HK-2 (cell line): Measurements from ENCODE around the gene UBXN11.

Experiments
- DNase-seq: peaks from one replicate; pipeline ENCODE4 v3.0.0-alpha.2; 2018; ENCODE audit not compliant: unreplicated experiment

Gene UBXN11

GRCh38 chr1:26306290-26307229 is at the start of gene UBXN11:
UBXN11 (minus strand) TSS chr1:26306636; CDS start chr1:26302883, 3,753 bp downstream.
- peak; percentile 94 for DNase-seq

- no peak for DNase-seq
These were observed 49.7 kb upstream of the UBXN11 start for GRCh38 chr1:26356106-26356505.

- no peak for DNase-seq
These were observed 48.5 kb upstream of the UBXN11 start for GRCh38 chr1:26354972-26355371.

GRCh38 chr1:26353976-26354820 is 47.8 kb upstream of the UBXN11 start, which contains the start of gene CRYBG2:
CRYBG2 (minus strand) TSS chr1:26354130; CDS start chr1:26346657, 7,473 bp downstream.
- no peak for DNase-seq

- DNase-seq, result no peak
These were observed 46.9 kb upstream of the UBXN11 start for GRCh38 chr1:26353210-26353859.

GRCh38 chr1:26352338-26352679 is 45.9 kb upstream of the UBXN11 start:
- no peak for DNase-seq

GRCh38 chr1:26351590-26352337 is 45.3 kb upstream of the UBXN11 start:
- DNase-seq, result peak; percentile 51

GRCh38 chr1:26350701-26351589 is 44.5 kb upstream of the UBXN11 start:
- DNase-seq, result peak; percentile 47

- no peak for DNase-seq
These were observed 43.9 kb upstream of the UBXN11 start for GRCh38 chr1:26350343-26350700.

- DNase-seq, result no peak
These were observed 43.4 kb upstream of the UBXN11 start for GRCh38 chr1:26349877-26350244.

- DNase-seq, result peak; percentile 83
These were observed 42.9 kb upstream of the UBXN11 start for GRCh38 chr1:26349188-26349876.

GRCh38 chr1:26346274-26347033 is 40.0 kb upstream of the UBXN11 start:
- DNase-seq, result no peak

- DNase-seq, result no peak
These were observed 39.3 kb upstream of the UBXN11 start for GRCh38 chr1:26345718-26346117.

- no peak for DNase-seq
These were observed 37.9 kb upstream of the UBXN11 start for GRCh38 chr1:26344147-26344920.

GRCh38 chr1:26340047-26340481 is 33.6 kb upstream of the UBXN11 start:
- no peak for DNase-seq

GRCh38 chr1:26338670-26339069 is 32.2 kb upstream of the UBXN11 start:
- DNase-seq, result no peak

GRCh38 chr1:26337625-26338024 is 31.2 kb upstream of the UBXN11 start:
- DNase-seq, result no peak

- no peak for DNase-seq
These were observed 30.7 kb upstream of the UBXN11 start for GRCh38 chr1:26337206-26337535.
